ENCODE measurements around the gene NSMCE4A. TPM values are rescaled to one million over a fixed set of nuclear protein-coding genes. Genes with fewer than 3 reads are reported as not detected.
A peak's percentile ranks its signal among the peaks of the same experiment; 100 is the strongest.
"Not testable (repeated sequence)": the region's sequence is repeated elsewhere in the genome, so short reads cannot be mapped to it uniquely, and the experiment has no call there.

Gene NSMCE4A
- total RNA-seq, 1 donor from 2014 or later = 41.7 TPM

- no peak for DNase-seq (ENCODE audit: low spot score in 2 of 2, unreplicated experiment in 2 of 2)
- Mint-ChIP-seq H3K4me3 (peak overlapping the region; percentile 74), H3K27me3 (ENCODE audit: low read depth) (no peaks in the 10 kb centered on the region), H3K9me3 (peaks cover 17% of the 10 kb centered on the region), H3K4me1 (peaks cover 10% of the 10 kb centered on the region), H3K27ac (peak overlapping the region; percentile 39), H3K36me3 (peaks cover 21% of the 10 kb centered on the region)
- TF ChIP-seq CTCF (IDR thresholded peaks at IDR 0.05; ENCODE audit: unreplicated experiment) = no peak
Observed at GRCh38 chr10:121974019-121974534, 940 bp downstream of the NSMCE4A start.

- not testable (repeated sequence) for H3K27me3 Mint-ChIP-seq (ENCODE audit: low read depth); H3K4me3 Mint-ChIP-seq; H3K27ac Mint-ChIP-seq; H3K9me3 Mint-ChIP-seq; DNase-seq (ENCODE audit: low spot score in 2 of 2, unreplicated experiment in 2 of 2); H3K4me1 Mint-ChIP-seq
- peaks cover 27% of the 10 kb centered on the region for H3K36me3 Mint-ChIP-seq
Observed at GRCh38 chr10:121969086-121969485, 5.9 kb downstream of the NSMCE4A start.

- H3K27me3 Mint-ChIP-seq (ENCODE audit: low read depth) = no peaks in the 10 kb centered on the region
- peak overlapping the region; percentile 56 for H3K27ac Mint-ChIP-seq
- no peak for TF ChIP-seq CTCF (IDR thresholded peaks at IDR 0.05; ENCODE audit: unreplicated experiment)
- no peak overlapping the region for H3K4me3 Mint-ChIP-seq
- peaks cover 28% of the 10 kb centered on the region for H3K36me3 Mint-ChIP-seq
- no peaks in the 10 kb centered on the region for H3K9me3 Mint-ChIP-seq
- no peaks in the 10 kb centered on the region for H3K4me1 Mint-ChIP-seq
- no peak for DNase-seq (ENCODE audit: low spot score in 2 of 2, unreplicated experiment in 2 of 2)
Observed at GRCh38 chr10:121965996-121966395, 9.0 kb downstream of the NSMCE4A start.

DNA sequence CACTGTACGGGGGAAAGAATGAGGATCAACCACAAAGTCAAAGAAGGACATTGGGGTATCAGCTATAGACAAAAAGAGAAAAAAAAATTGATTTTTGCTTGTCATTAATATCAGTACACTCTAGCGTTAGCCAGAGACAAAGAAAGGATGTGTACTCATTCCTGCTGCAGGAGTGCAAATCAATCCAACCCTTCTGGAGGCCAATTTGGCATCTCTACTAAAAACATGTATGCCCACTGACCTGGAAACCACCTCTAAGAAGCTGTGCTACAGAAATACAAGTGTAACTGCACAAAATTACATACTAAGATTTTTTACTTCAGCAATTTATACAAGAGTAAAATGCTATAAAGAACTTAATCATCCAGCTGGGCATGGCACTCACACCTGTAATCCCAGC is 13.6 kb downstream of the NSMCE4A start:
- H3K27ac Mint-ChIP-seq = no peak overlapping the region
- H3K4me1 Mint-ChIP-seq = no peaks in the 10 kb centered on the region
- no peak for TF ChIP-seq CTCF (IDR thresholded peaks at IDR 0.05; ENCODE audit: unreplicated experiment)
- H3K4me3 Mint-ChIP-seq = no peak overlapping the region
- no peaks in the 10 kb centered on the region for H3K9me3 Mint-ChIP-seq
- no peak for DNase-seq (ENCODE audit: low spot score in 2 of 2, unreplicated experiment in 2 of 2)
- no peaks in the 10 kb centered on the region for H3K27me3 Mint-ChIP-seq (ENCODE audit: low read depth)
- peaks cover 31% of the 10 kb centered on the region for H3K36me3 Mint-ChIP-seq

- Mint-ChIP-seq H3K4me3 (no peak overlapping the region), H3K27ac (no peak overlapping the region), H3K36me3 (peaks cover 27% of the 10 kb centered on the region), H3K27me3 (ENCODE audit: low read depth) (no peaks in the 10 kb centered on the region), H3K4me1 (no peaks in the 10 kb centered on the region), H3K9me3 (no peaks in the 10 kb centered on the region)
- no peak for DNase-seq (ENCODE audit: low spot score in 2 of 2, unreplicated experiment in 2 of 2)
- TF ChIP-seq CTCF (IDR thresholded peaks at IDR 0.05; ENCODE audit: unreplicated experiment) = no peak
Observed at GRCh38 chr10:121959671-121960070, 15.3 kb downstream of the NSMCE4A start.

GRCh38 chr10:121956111-121957061 is 18.6 kb downstream of the NSMCE4A start:
- no peak overlapping the region for H3K4me3 Mint-ChIP-seq
- peak overlapping the region; percentile 22 for H3K27ac Mint-ChIP-seq
- peaks cover 28% of the 10 kb centered on the region for H3K36me3 Mint-ChIP-seq
- H3K9me3 Mint-ChIP-seq = no peaks in the 10 kb centered on the region
- no peak for TF ChIP-seq CTCF (IDR thresholded peaks at IDR 0.05; ENCODE audit: unreplicated experiment)
- H3K27me3 Mint-ChIP-seq (ENCODE audit: low read depth) = no peaks in the 10 kb centered on the region
- DNase-seq (ENCODE audit: low spot score in 2 of 2, unreplicated experiment in 2 of 2) = no peak
- no peaks in the 10 kb centered on the region for H3K4me1 Mint-ChIP-seq
